ENCODE measurements around the gene C1orf50. TPM values are rescaled to one million over a fixed set of nuclear protein-coding genes. Genes with fewer than 3 reads are reported as not detected.
"Not testable (repeated sequence)": the region's sequence is repeated elsewhere in the genome, so short reads cannot be mapped to it uniquely, and the experiment has no call there.

Gene C1orf50
- total and polyA plus RNA-seq, 2 donors (not counting 3 experiments of a cell fraction or from before 2014, with no cell fraction given), result 4.8 to 7.4 TPM

GRCh38 chr1:42750041-42750440 lies 17.0 kb upstream of the C1orf50 start:
- H2AFZ ChIP-seq (ENCODE audit: low read depth, low read length), result no peak overlapping the region
- no peaks in the 10 kb centered on the region for H3K9me3 ChIP-seq (replicated peaks; ENCODE audit: control insufficient read depth, insufficient read depth, low read length)
- H3K4me1 ChIP-seq (ENCODE audit: control insufficient read depth, extremely low read depth, insufficient read depth, low read length), result no peaks in the 10 kb centered on the region
- BruUV-seq (replicated peaks), result no TSS peak
- no peaks in the 10 kb centered on the region for H4K20me1 ChIP-seq (replicated peaks; ENCODE audit: control insufficient read depth, extremely low read depth, insufficient read depth, low read length)
- H3K79me2 ChIP-seq (ENCODE audit: control insufficient read depth, insufficient read depth, low read length), result no peaks in the 10 kb centered on the region
- intact Hi-C loops (cut with micrococcal nuclease) (no loop called here), dilution Hi-C loops (cut with MboI; ENCODE audit: extremely low pct_ligation_motif_present, low sequenced_read_pairs) (no loop called here)
- no peak overlapping the region for H3K27ac ChIP-seq (ENCODE audit: insufficient read depth, low read depth, low read length)
- no peak overlapping the region for H3K4me2 ChIP-seq (ENCODE audit: insufficient read depth, low read length)
- TF ChIP-seq MYC (IDR thresholded peaks at IDR 0.05; ENCODE audit: low read depth, low read length) (no peak), GATA2 (IDR thresholded peaks at IDR 0.05; ENCODE audit: insufficient read depth, insufficient read length, low read depth, low read length) (no peak), JUN (IDR thresholded peaks at IDR 0.05; ENCODE audit: borderline replicate concordance, insufficient read depth, insufficient read length, low read depth) (no peak), CTCF (IDR thresholded peaks at IDR 0.05; ENCODE audit: extremely low read depth in 1 of 2, insufficient read depth in 1 of 2, low read depth in 1 of 2, low read length in 2 of 2) (no peak), MAX (IDR thresholded peaks at IDR 0.05; ENCODE audit: insufficient read depth, insufficient read length) (no peak), POLR2AphosphoS5 (IDR thresholded peaks at IDR 0.05; ENCODE audit: insufficient read depth, low read depth, low read length) (no peak), POLR2A (IDR thresholded peaks at IDR 0.05; ENCODE audit: low read depth, low read length) (no peak), EZH2 (IDR thresholded peaks at IDR 0.05; ENCODE audit: borderline replicate concordance, low read depth, low read length, severe bottlenecking) (no peak), FOS (IDR thresholded peaks at IDR 0.05; ENCODE audit: borderline replicate concordance, insufficient read depth, low read length) (no peak)
- ChIA-PET CTCF (interaction anchor here (1.1 to 3.0 kb wide), 2 partner anchors 16 to 172 kb away, joined by 3 to 18 read pairs; no protein-coding TSS in a partner anchor), POLR2A (no interaction called here)
- peaks cover 17 to 62% of the 10 kb centered on the region in 2 experiments for H3K36me3 ChIP-seq (ENCODE audit: control insufficient read depth in 2 of 2, extremely low read depth in 1 of 2, insufficient read depth in 2 of 2, low read length in 2 of 2)
- no peak overlapping the region for H3K9ac ChIP-seq (replicated peaks; ENCODE audit: extremely low read depth, insufficient read depth, low read length)
- no peaks in the 10 kb centered on the region for H3K9me1 ChIP-seq (replicated peaks; ENCODE audit: control insufficient read depth, extremely low read depth, insufficient read depth, low read length)
- no peak for FAIRE-seq
- no peaks in the 10 kb centered on the region for H3K27me3 ChIP-seq (ENCODE audit: control insufficient read depth in 2 of 2, insufficient read depth in 2 of 2, low read length in 2 of 2)
- no peak overlapping the region for H3K4me3 ChIP-seq (replicated peaks in 1 of 3; ENCODE audit: insufficient read depth in 1 of 3, low read depth in 1 of 3, low read length in 3 of 3)
- DNase-seq (ENCODE audit: low read depth, low spot score), result no peak

GRCh38 chr1:42751511-42752070 lies 15.5 kb upstream of the C1orf50 start:
- H3K27me3 ChIP-seq (ENCODE audit: control insufficient read depth in 2 of 2, insufficient read depth in 2 of 2, low read length in 2 of 2); FAIRE-seq; intact Hi-C loops (cut with micrococcal nuclease); H3K79me2 ChIP-seq (ENCODE audit: control insufficient read depth, insufficient read depth, low read length); H3K27ac ChIP-seq (ENCODE audit: insufficient read depth, low read depth, low read length); CTCF ChIA-PET; H3K4me2 ChIP-seq (ENCODE audit: insufficient read depth, low read length); BruUV-seq (replicated peaks); POLR2A ChIA-PET; H3K9ac ChIP-seq (replicated peaks; ENCODE audit: extremely low read depth, insufficient read depth, low read length); dilution Hi-C loops (cut with MboI; ENCODE audit: extremely low pct_ligation_motif_present, low sequenced_read_pairs); H3K9me3 ChIP-seq (replicated peaks; ENCODE audit: control insufficient read depth, insufficient read depth, low read length); DNase-seq (ENCODE audit: low read depth, low spot score); H4K20me1 ChIP-seq (replicated peaks; ENCODE audit: control insufficient read depth, extremely low read depth, insufficient read depth, low read length); H3K4me3 ChIP-seq (replicated peaks in 1 of 3; ENCODE audit: insufficient read depth in 1 of 3, low read depth in 1 of 3, low read length in 3 of 3); H2AFZ ChIP-seq (ENCODE audit: low read depth, low read length); H3K4me1 ChIP-seq (ENCODE audit: control insufficient read depth, extremely low read depth, insufficient read depth, low read length); H3K9me1 ChIP-seq (replicated peaks; ENCODE audit: control insufficient read depth, extremely low read depth, insufficient read depth, low read length): not testable (repeated sequence)
- peaks cover 30 to 70% of the 10 kb centered on the region in 2 experiments for H3K36me3 ChIP-seq (ENCODE audit: control insufficient read depth in 2 of 2, extremely low read depth in 1 of 2, insufficient read depth in 2 of 2, low read length in 2 of 2)

Data from endothelial cell of umbilical vein (primary cell).